ENCODE data around the gene USP49. TPM values are rescaled to one million over a fixed set of nuclear protein-coding genes. Genes with fewer than 3 reads are reported as not detected.

Gene USP49
- total and polyA plus RNA-seq, 10 of the 15 experiments (the other 5 are each of a cell fraction or from before 2014, with no cell fraction given), result 1.0 to 7.7 (median 4.3) TPM

DNA sequence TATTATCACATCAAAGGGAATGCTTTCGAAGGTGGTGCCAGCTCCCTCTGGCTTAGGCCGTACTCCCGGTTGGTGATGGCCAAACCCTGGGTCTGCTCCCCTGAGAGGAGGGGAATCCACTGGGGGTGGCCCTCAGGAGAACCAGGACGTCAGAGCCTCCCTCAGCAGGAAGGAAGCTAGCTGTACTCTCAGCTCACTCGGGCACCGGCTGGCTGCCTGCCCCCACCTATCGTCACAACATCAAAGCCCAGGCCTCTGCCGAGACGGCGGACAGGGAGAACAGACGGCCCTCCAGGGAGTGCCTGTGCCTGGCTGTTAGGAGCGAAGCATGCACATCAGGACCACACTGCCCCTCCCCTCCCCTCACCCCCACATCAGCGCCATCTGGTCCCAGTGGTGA is 138.8 kb downstream of the USP49 start:
- CTCF ChIA-PET, result no interaction called here
- TF ChIP-seq WRNIP1 (IDR thresholded peaks at IDR 0.05; ENCODE audit: borderline replicate concordance, low read depth, low read length) (no peak), ZBTB4 (CRISPR knock-in tag; IDR thresholded peaks at IDR 0.05) (no peak), RELB (IDR thresholded peaks at IDR 0.05; ENCODE audit: low read depth) (no peak), RB1 (IDR thresholded peaks at IDR 0.05; ENCODE audit: borderline replicate concordance) (no peak), USF1 (IDR thresholded peaks at IDR 0.05; ENCODE audit: borderline replicate concordance, extremely low read length, insufficient read depth, low read depth, low read length) (no peak), ZNF24 (IDR thresholded peaks at IDR 0.05) (no peak), MYC (IDR thresholded peaks at IDR 0.05; ENCODE audit: insufficient read depth, insufficient read length, insufficient replicate concordance, low read length, severe bottlenecking) (no peak)
- TF ChIP-seq, protein P1, sequence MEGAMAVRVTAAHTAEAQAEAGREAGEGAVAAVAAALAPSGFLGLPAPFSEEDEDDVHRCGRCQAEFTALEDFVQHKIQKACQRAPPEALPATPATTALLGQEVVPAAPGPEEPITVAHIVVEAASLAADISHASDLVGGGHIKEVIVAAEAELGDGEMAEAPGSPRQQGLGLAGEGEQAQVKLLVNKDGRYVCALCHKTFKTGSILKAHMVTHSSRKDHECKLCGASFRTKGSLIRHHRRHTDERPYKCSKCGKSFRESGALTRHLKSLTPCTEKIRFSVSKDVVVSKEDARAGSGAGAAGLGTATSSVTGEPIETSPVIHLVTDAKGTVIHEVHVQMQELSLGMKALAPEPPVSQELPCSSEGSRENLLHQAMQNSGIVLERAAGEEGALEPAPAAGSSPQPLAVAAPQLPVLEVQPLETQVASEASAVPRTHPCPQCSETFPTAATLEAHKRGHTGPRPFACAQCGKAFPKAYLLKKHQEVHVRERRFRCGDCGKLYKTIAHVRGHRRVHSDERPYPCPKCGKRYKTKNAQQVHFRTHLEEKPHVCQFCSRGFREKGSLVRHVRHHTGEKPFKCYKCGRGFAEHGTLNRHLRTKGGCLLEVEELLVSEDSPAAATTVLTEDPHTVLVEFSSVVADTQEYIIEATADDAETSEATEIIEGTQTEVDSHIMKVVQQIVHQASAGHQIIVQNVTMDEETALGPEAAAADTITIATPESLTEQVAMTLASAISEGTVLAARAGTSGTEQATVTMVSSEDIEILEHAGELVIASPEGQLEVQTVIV (IDR thresholded peaks at IDR 0.05; ENCODE audit: borderline replicate concordance, partially characterized antibody), result no peak
- BruUV-seq (replicated peaks), result no TSS peak
- DNase-seq (ENCODE audit: low read depth, low spot score) (no peak), FAIRE-seq (no peak), ATAC-seq (no peak)
- Histone ChIP-seq H4K20me1 (ENCODE audit: control insufficient read depth, insufficient read depth) (no peaks in the 10 kb centered on the region), H3K4me2 (ENCODE audit: control insufficient read depth, insufficient read depth) (no peak overlapping the region), H3K79me2 (ENCODE audit: control insufficient read depth, insufficient read depth, low read length) (no peaks in the 10 kb centered on the region), H3K9me3 (replicated peaks; ENCODE audit: control insufficient read depth, insufficient read depth, low read length) (no peaks in the 10 kb centered on the region), H3K9ac (ENCODE audit: control insufficient read depth, insufficient read depth, low read length) (no peak overlapping the region), H2AFZ (ENCODE audit: control insufficient read depth, low read depth, low read length) (no peak overlapping the region), H3K27ac (ENCODE audit: control insufficient read depth, insufficient read depth) (no peak overlapping the region), H3K27me3 (replicated peaks in 1 of 2; ENCODE audit: control insufficient read depth in 2 of 2, insufficient read depth in 2 of 2, low read length in 1 of 2) (peaks cover 0 to 4% of the 10 kb centered on the region in 2 experiments; a peak in 2 of 4 replicates), H3K4me1 (ENCODE audit: control insufficient read depth, insufficient read depth, low read length) (no peaks in the 10 kb centered on the region), H3K36me3 (ENCODE audit: control insufficient read depth in 2 of 2, insufficient read depth in 2 of 2, low read length in 1 of 2) (no peaks in the 10 kb centered on the region), H3K4me3 (no peak overlapping the region)
- intact Hi-C loops (cut with micrococcal nuclease; ENCODE audit: unreplicated experiment), result no loop called here
- RAD21 ChIA-PET (ENCODE audit: unreplicated experiment), result interaction anchor here (0.6 kb wide), 1 partner anchor 10 kb away, joined by 3 read pairs; no protein-coding TSS in a partner anchor
- in situ Hi-C loops (cut with MboI), result no loop called here
- WGBS (ENCODE audit: insufficient coverage, insufficient replicate concordance, low lambda C conversion rate, missing lambda C conversion rate), result 23% methylated on average over 13 of the region's 13 CpGs
- POLR2A ChIA-PET, result no interaction called here
- SMC1A ChIA-PET (ENCODE audit: uncharacterized antibody, unreplicated experiment), result no interaction called here

All from GM12878 (cell line).